TTC549 (cell line): Measurements from ENCODE around the gene FXN.

Source experiments
- FAIRE-seq: peaks from 2 replicates; lab custom pipeline; 2012; peaks lifted over from hg19 to GRCh38; lab: Jason Lieb, UNC

The FXN gene

GRCh38 chr9:69143291-69143690, 107.7 kb downstream of the FXN start:
- no peak for FAIRE-seq

DNA sequence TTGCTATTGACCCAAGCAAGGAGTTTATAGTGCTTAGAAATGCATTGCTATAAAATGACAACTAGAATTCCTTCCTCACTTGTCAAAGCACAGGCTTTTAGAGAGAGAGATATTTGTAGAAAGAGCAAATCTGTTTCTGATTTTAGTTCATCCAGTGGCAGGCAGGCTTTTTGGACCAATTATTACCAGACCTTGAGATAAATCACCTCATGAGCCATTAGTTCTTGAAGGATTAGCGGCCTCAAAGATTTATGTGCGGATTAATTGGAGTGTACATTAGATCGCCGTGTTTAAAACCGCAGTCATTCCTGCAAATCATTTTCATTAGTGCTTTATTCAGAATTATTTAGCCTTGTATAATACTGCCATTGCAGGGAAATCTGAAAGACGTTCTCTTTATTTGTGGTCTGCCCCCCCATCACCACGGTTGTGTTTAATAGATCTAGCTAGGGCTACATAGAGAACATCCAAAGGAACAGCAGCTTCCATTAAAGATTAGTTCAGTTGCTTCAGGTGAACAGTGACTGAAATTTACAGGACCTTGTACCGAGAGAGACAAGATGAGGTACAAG, 109.7 kb downstream of the FXN start:
- no peak for FAIRE-seq

GRCh38 chr9:69147041-69147834, 111.7 kb downstream of the FXN start:
- FAIRE-seq: no peak

DNA sequence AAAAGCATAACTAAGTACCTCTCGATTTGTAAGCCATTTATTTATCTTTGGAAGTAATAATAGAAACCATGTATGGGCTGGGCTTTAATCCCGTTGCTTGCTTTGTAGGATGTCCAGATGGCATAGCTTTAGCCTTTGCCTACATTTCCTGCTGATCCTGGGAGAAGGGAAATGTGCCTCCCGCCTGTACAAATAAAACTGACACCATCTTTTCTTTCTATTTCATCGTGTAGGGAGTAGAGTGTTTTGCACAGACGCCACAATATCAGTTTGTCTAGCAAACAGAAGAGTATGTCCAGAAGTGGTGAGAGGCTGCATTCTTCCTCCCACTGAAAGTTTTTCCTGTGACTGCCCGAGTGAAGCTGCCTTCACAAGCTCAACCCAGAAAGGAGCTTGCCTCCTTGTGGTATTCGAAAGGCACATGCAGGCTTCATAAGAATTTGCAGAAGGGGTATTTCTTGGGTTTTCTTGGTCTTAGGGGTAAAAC, 113.8 kb downstream of the FXN start:
- FAIRE-seq: no peak
